ENCODE results near the gene NEK8.

Gene NEK8

GRCh38 chr17:28700830-28701492 is 27.6 kb upstream of the NEK8 start:
- no peaks in the 10 kb centered on the region for H3K9me3 ChIP-seq (ENCODE audit: insufficient read depth, low read length)
- no peak overlapping the region for H3K27ac ChIP-seq (ENCODE audit: low read depth, low read length)
- H3K4me3 ChIP-seq (ENCODE audit: insufficient read depth, low read length, poor library complexity, severe bottlenecking) = no peak overlapping the region
- H3K27me3 ChIP-seq (ENCODE audit: low read length) = no peaks in the 10 kb centered on the region
- H3F3A ChIP-seq (ENCODE audit: insufficient read depth) = no peaks in the 10 kb centered on the region
- H4K20me1 ChIP-seq (ENCODE audit: low read depth, low read length) = no peaks in the 10 kb centered on the region
- no peaks in the 10 kb centered on the region for H3K9me2 ChIP-seq (replicated peaks; ENCODE audit: insufficient read depth, low read length)
- no peak for TF ChIP-seq CTCF (IDR thresholded peaks at IDR 0.05; ENCODE audit: insufficient read depth, low read length, poor library complexity, severe bottlenecking)
- no peak for TF ChIP-seq EZH2phosphoT487 (conservative IDR thresholded peaks at IDR 0.05; ENCODE audit: low read length)
- no peak overlapping the region for H3K9ac ChIP-seq (ENCODE audit: low read length)
- peaks cover 3% of the 10 kb centered on the region; the same call in 1 of the 2 replicates for H3K36me3 ChIP-seq (ENCODE audit: low read length)
- no peak overlapping the region for H3K4me2 ChIP-seq (ENCODE audit: low read depth, low read length, poor library complexity, severe bottlenecking)
- H2AFZ ChIP-seq (ENCODE audit: low read depth, low read length, severe bottlenecking) = no peak overlapping the region
- no peaks in the 10 kb centered on the region for H3K79me2 ChIP-seq (ENCODE audit: insufficient read depth, low read length)

GRCh38 chr17:28702026-28702751 is 26.4 kb upstream of the NEK8 start:
- Histone ChIP-seq H3F3A (ENCODE audit: insufficient read depth) (no peaks in the 10 kb centered on the region), H3K9me3 (ENCODE audit: insufficient read depth, low read length) (no peaks in the 10 kb centered on the region), H3K79me2 (ENCODE audit: insufficient read depth, low read length) (no peaks in the 10 kb centered on the region), H3K9me2 (replicated peaks; ENCODE audit: insufficient read depth, low read length) (no peaks in the 10 kb centered on the region), H3K27ac (ENCODE audit: low read depth, low read length) (no peak overlapping the region), H3K4me2 (ENCODE audit: low read depth, low read length, poor library complexity, severe bottlenecking) (no peak overlapping the region), H3K4me3 (ENCODE audit: insufficient read depth, low read length, poor library complexity, severe bottlenecking) (no peak overlapping the region), H3K36me3 (ENCODE audit: low read length) (no peaks in the 10 kb centered on the region; the same call in 1 of the 2 replicates), H3K9ac (ENCODE audit: low read length) (no peak overlapping the region), H2AFZ (ENCODE audit: low read depth, low read length, severe bottlenecking) (no peak overlapping the region), H3K27me3 (ENCODE audit: low read length) (no peaks in the 10 kb centered on the region), H4K20me1 (ENCODE audit: low read depth, low read length) (no peaks in the 10 kb centered on the region)
- TF ChIP-seq EZH2phosphoT487 (conservative IDR thresholded peaks at IDR 0.05; ENCODE audit: low read length) = no peak
- no peak for TF ChIP-seq CTCF (IDR thresholded peaks at IDR 0.05; ENCODE audit: insufficient read depth, low read length, poor library complexity, severe bottlenecking)

- H3K9me2 ChIP-seq (replicated peaks; ENCODE audit: insufficient read depth, low read length) = no peaks in the 10 kb centered on the region
- no peaks in the 10 kb centered on the region; the same call in 1 of the 2 replicates for H3K36me3 ChIP-seq (ENCODE audit: low read length)
- H3K27me3 ChIP-seq (ENCODE audit: low read length) = no peaks in the 10 kb centered on the region
- H3K9ac ChIP-seq (ENCODE audit: low read length) = no peak overlapping the region
- no peaks in the 10 kb centered on the region for H3K79me2 ChIP-seq (ENCODE audit: insufficient read depth, low read length)
- no peaks in the 10 kb centered on the region; the same call in 1 of the 2 replicates for H3F3A ChIP-seq (ENCODE audit: insufficient read depth)
- no peak for TF ChIP-seq CTCF (IDR thresholded peaks at IDR 0.05; ENCODE audit: insufficient read depth, low read length, poor library complexity, severe bottlenecking)
- TF ChIP-seq EZH2phosphoT487 (conservative IDR thresholded peaks at IDR 0.05; ENCODE audit: low read length) = no peak
- H3K4me3 ChIP-seq (ENCODE audit: insufficient read depth, low read length, poor library complexity, severe bottlenecking) = no peak overlapping the region
- H3K27ac ChIP-seq (ENCODE audit: low read depth, low read length) = no peak overlapping the region
- no peaks in the 10 kb centered on the region for H4K20me1 ChIP-seq (ENCODE audit: low read depth, low read length)
- no peaks in the 10 kb centered on the region for H3K9me3 ChIP-seq (ENCODE audit: insufficient read depth, low read length)
- no peak overlapping the region for H2AFZ ChIP-seq (ENCODE audit: low read depth, low read length, severe bottlenecking)
- H3K4me2 ChIP-seq (ENCODE audit: low read depth, low read length, poor library complexity, severe bottlenecking) = no peak overlapping the region
Observed at GRCh38 chr17:28702752-28703150, 25.8 kb upstream of the NEK8 start.

Data from SU-DHL-6 (cell line).